ENCODE results near the gene NRAP.

DNA sequence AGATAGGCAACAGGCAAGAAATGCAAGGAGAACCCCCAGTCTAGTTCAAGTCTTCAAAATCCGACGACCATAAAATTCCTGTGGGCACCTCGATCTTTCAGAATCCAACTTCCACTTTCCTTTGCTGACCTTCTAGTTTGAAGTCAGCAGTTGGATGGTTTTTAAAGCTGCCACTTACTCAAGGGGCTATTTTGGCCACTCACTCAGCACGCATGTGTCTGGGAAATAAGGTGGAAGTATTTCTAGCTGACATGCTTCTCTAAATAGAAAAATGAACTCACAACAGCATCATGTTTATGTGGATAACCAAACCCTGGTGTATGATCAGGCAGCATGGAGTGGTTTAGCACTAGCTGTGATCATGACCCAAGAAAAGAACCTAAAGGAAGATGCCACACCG, at the start of gene NRAP:
- TF ChIP-seq, protein P1, sequence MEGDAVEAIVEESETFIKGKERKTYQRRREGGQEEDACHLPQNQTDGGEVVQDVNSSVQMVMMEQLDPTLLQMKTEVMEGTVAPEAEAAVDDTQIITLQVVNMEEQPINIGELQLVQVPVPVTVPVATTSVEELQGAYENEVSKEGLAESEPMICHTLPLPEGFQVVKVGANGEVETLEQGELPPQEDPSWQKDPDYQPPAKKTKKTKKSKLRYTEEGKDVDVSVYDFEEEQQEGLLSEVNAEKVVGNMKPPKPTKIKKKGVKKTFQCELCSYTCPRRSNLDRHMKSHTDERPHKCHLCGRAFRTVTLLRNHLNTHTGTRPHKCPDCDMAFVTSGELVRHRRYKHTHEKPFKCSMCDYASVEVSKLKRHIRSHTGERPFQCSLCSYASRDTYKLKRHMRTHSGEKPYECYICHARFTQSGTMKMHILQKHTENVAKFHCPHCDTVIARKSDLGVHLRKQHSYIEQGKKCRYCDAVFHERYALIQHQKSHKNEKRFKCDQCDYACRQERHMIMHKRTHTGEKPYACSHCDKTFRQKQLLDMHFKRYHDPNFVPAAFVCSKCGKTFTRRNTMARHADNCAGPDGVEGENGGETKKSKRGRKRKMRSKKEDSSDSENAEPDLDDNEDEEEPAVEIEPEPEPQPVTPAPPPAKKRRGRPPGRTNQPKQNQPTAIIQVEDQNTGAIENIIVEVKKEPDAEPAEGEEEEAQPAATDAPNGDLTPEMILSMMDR (optimal IDR thresholded peaks at IDR 0.05 in 1 of 3, IDR thresholded peaks at IDR 0.05 in 1 of 3, conservative IDR thresholded peaks at IDR 0.05 in 1 of 3; ENCODE audit: extremely low read depth in 1 of 3, insufficient read depth in 2 of 3, low read length in 3 of 3) = no peak
- no peak for TF ChIP-seq EZH2 (IDR thresholded peaks at IDR 0.05; ENCODE audit: low read length)
